WTC11 (cell line): ENCODE data around the gene LRTM1. TPM values are rescaled to one million over a fixed set of nuclear protein-coding genes. Genes with fewer than 3 reads are reported as not detected.
A peak's percentile ranks its signal among the peaks of the same experiment; 100 is the strongest.

Experiments used
- ATAC-seq: fragments of 200-7000 bp; cut with Tn5 transposase; 2 replicates; pipeline ENCODE4 v1.10.0; 2021; ENCODE audit warnings: mild to moderate bottlenecking, moderate library complexity
- CTCF ChIA-PET: fragments of 300-600 bp; sonication (Branson Sonifier 250); formaldehyde crosslinking; loops from one replicate; lab custom pipeline; 2021; ENCODE audit warnings: antibody characterized with exemption; lab: Charles Lee
- POLR2A ChIA-PET: fragments of 350-600 bp; sonication (Branson Sonifier 250); formaldehyde crosslinking; loops from one replicate; lab custom pipeline; 2021; ENCODE audit warnings: antibody characterized with exemption; lab: Charles Lee
- DNase-seq: peaks from one replicate; pipeline ENCODE4 v3.0.0; 2021; ENCODE audit warnings: low spot score
- H3K27ac Mint-ChIP-seq: 2 replicates; pipeline ENCODE4 v1.8.0; 2021; ENCODE audit warnings: mixed read lengths
- H3K27me3 Mint-ChIP-seq: 2 replicates; pipeline ENCODE4 v1.8.0; 2021; ENCODE audit warnings: low read depth, mild to moderate bottlenecking, moderate library complexity, mixed read lengths
- H3K36me3 Mint-ChIP-seq: 2 replicates; pipeline ENCODE4 v1.8.0; 2021; ENCODE audit warnings: mixed read lengths
- H3K4me1 Mint-ChIP-seq: 2 replicates; pipeline ENCODE4 v1.8.0; 2022; ENCODE audit warnings: mixed read lengths
- H3K4me3 Mint-ChIP-seq: 2 replicates; pipeline ENCODE4 v1.8.0; 2021; ENCODE audit warnings: mild to moderate bottlenecking, moderate library complexity, mixed read lengths
- H3K9me3 Mint-ChIP-seq: 2 replicates; pipeline ENCODE4 v1.8.0; 2021; ENCODE audit warnings: mixed read lengths
- AFF4 ChIP-seq: sonication (generic); formaldehyde crosslinking; IDR thresholded peaks from 2 replicates; pipeline ENCODE4 v1.8.1; 2023; ENCODE audit warnings: mild to moderate bottlenecking, missing genetic modification reagents, borderline replicate concordance
- ATF1 ChIP-seq: sonication (generic); formaldehyde crosslinking; IDR thresholded peaks from 2 replicates; pipeline ENCODE4 v1.8.1; 2023; ENCODE audit warnings: mild to moderate bottlenecking, moderate library complexity, missing genetic modification reagents
- CBFB ChIP-seq: sonication (generic); formaldehyde crosslinking; IDR thresholded peaks from 2 replicates; pipeline ENCODE4 v1.8.1; 2022; ENCODE audit warnings: mild to moderate bottlenecking, low read depth, missing genetic modification reagents
- CDX4 ChIP-seq: fragments of 250-450 bp; sonication (Bioruptor Pico); IDR thresholded peaks from 2 replicates; pipeline ENCODE4 v1.9.0; 2021; ENCODE audit warnings: moderate library complexity, mild to moderate bottlenecking, inconsistent platforms, borderline replicate concordance
- CTCF ChIP-seq: fragments of 200-600 bp; IDR thresholded peaks from 2 replicates; pipeline ENCODE4 v1.8.0; 2022; ENCODE audit warnings: antibody characterized with exemption
- ESRRA ChIP-seq: sonication (generic); formaldehyde crosslinking; IDR thresholded peaks from 2 replicates; pipeline ENCODE4 v1.8.1; 2022; ENCODE audit warnings: mild to moderate bottlenecking, missing genetic modification reagents, borderline replicate concordance
- FOXK1 ChIP-seq: sonication (generic); formaldehyde crosslinking; IDR thresholded peaks from 2 replicates; pipeline ENCODE4 v1.8.0; 2022; ENCODE audit warnings: mild to moderate bottlenecking, moderate library complexity, missing genetic modification reagents
- GRHL2 ChIP-seq: fragments of 250-450 bp; sonication (Bioruptor Pico); IDR thresholded peaks from 2 replicates; pipeline ENCODE4 v1.8.0; 2022; ENCODE audit warnings: mild to moderate bottlenecking, moderate library complexity; ENCODE audit not compliant: insufficient replicate concordance, severe bottlenecking
- IRF1 ChIP-seq: sonication (generic); formaldehyde crosslinking; IDR thresholded peaks from 2 replicates; pipeline ENCODE4 v1.8.0; 2023; ENCODE audit warnings: missing genetic modification reagents
- NR1H2 ChIP-seq: sonication (generic); formaldehyde crosslinking; IDR thresholded peaks from 2 replicates; pipeline ENCODE4 v1.9.0; 2021; ENCODE audit warnings: mild to moderate bottlenecking, moderate library complexity, missing genetic modification reagents
- NR3C1 ChIP-seq: sonication (generic); formaldehyde crosslinking; conservative IDR thresholded peaks from 2 replicates; pipeline ENCODE4 v1.8.1; 2023; ENCODE audit warnings: low read depth, mild to moderate bottlenecking, missing genetic modification reagents
- PRDM15 ChIP-seq: sonication (generic); formaldehyde crosslinking; IDR thresholded peaks from 2 replicates; pipeline ENCODE4 v1.8.0; 2022; ENCODE audit warnings: missing genetic modification reagents
- SMAD3 ChIP-seq: sonication (generic); formaldehyde crosslinking; IDR thresholded peaks from 2 replicates; pipeline ENCODE4 v1.8.0; 2022; ENCODE audit warnings: missing genetic modification reagents, mild to moderate bottlenecking, borderline replicate concordance
- ZNF423 ChIP-seq: fragments of 250-450 bp; sonication (Bioruptor Pico); IDR thresholded peaks from 2 replicates; pipeline ENCODE4 v2.1.2; 2022; ENCODE audit warnings: mild to moderate bottlenecking, moderate library complexity
- total RNA-seq: library from RNA; stranded (reverse); gene quantifications from 3 replicates; pipeline ENCODE4 v1.2.3, GENCODE V29; 2021
- TF ChIP-seq, protein P1 (sequence below): sonication (generic); formaldehyde crosslinking; IDR thresholded peaks from 2 replicates; pipeline ENCODE4 v1.8.1; 2023; ENCODE audit warnings: mild to moderate bottlenecking, missing genetic modification reagents
- TF ChIP-seq, protein P2 (sequence below): sonication (generic); formaldehyde crosslinking; IDR thresholded peaks from 2 replicates; pipeline ENCODE4 v1.8.1; 2022; ENCODE audit warnings: low read depth, mild to moderate bottlenecking, moderate library complexity, missing genetic modification reagents, borderline replicate concordance

The LRTM1 gene
- total RNA-seq, 1 experiment from 2014 or later: not detected

- Mint-ChIP-seq H3K4me3 (no peak overlapping the region), H3K27me3 (no peaks in the 10 kb centered on the region)
- ATAC-seq: peak; percentile 61
- no peak for TF ChIP-seq ESRRA (CRISPR knock-in tag)
- TF ChIP-seq, protein P1, sequence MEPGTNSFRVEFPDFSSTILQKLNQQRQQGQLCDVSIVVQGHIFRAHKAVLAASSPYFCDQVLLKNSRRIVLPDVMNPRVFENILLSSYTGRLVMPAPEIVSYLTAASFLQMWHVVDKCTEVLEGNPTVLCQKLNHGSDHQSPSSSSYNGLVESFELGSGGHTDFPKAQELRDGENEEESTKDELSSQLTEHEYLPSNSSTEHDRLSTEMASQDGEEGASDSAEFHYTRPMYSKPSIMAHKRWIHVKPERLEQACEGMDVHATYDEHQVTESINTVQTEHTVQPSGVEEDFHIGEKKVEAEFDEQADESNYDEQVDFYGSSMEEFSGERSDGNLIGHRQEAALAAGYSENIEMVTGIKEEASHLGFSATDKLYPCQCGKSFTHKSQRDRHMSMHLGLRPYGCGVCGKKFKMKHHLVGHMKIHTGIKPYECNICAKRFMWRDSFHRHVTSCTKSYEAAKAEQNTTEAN (CRISPR knock-in tag): no peak
- no peak for TF ChIP-seq AFF4
- no peak for TF ChIP-seq NR1H2 (CRISPR knock-in tag)
- no peak for TF ChIP-seq ATF1
- no peak for TF ChIP-seq CDX4
- TF ChIP-seq GRHL2 (CRISPR knock-in tag): no peak
- no peak for TF ChIP-seq PRDM15 (CRISPR knock-in tag)
- no peak for TF ChIP-seq NR3C1 (CRISPR knock-in tag)
- no peak for TF ChIP-seq CTCF
- TF ChIP-seq FOXK1: no peak
- TF ChIP-seq, protein P2, sequence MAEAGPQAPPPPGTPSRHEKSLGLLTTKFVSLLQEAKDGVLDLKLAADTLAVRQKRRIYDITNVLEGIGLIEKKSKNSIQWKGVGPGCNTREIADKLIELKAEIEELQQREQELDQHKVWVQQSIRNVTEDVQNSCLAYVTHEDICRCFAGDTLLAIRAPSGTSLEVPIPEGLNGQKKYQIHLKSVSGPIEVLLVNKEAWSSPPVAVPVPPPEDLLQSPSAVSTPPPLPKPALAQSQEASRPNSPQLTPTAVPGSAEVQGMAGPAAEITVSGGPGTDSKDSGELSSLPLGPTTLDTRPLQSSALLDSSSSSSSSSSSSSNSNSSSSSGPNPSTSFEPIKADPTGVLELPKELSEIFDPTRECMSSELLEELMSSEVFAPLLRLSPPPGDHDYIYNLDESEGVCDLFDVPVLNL (CRISPR knock-in tag): no peak
- no peak for TF ChIP-seq IRF1 (CRISPR knock-in tag)
- no peak for TF ChIP-seq SMAD3 (CRISPR knock-in tag)
- TF ChIP-seq CBFB (CRISPR knock-in tag): no peak
- no peak for TF ChIP-seq ZNF423
- TF ChIP-seq, all 79 proteins: peak for 0
- ChIA-PET CTCF (interaction anchor here (1.1 kb wide), 1 partner anchor 109 kb away, joined by 3 read pairs; no protein-coding TSS in a partner anchor), POLR2A (no interaction called here)
- H3K36me3 Mint-ChIP-seq: peaks cover 12% of the 10 kb centered on the region
- no peak for DNase-seq
- no peaks in the 10 kb centered on the region for H3K9me3 Mint-ChIP-seq
- H3K4me1 Mint-ChIP-seq: peaks cover 15% of the 10 kb centered on the region
- no peak overlapping the region for H3K27ac Mint-ChIP-seq
Observed at GRCh38 chr3:54892168-54892567, 35.7 kb downstream of the LRTM1 start.
